GM21423 (cell line): Measurements from ENCODE around the gene CREBBP.

Experiments
- ATAC-seq: cut with Tn5 transposase; IDR thresholded peaks from one replicate; pipeline ENCODE4 v1.9.1; 2021; ENCODE audit warnings: mild to moderate bottlenecking, moderate library complexity; ENCODE audit not compliant: unreplicated experiment

The CREBBP gene

GRCh38 chr16:3769942-3770341 is 110.6 kb downstream of the CREBBP start:
- no peak for ATAC-seq

DNA sequence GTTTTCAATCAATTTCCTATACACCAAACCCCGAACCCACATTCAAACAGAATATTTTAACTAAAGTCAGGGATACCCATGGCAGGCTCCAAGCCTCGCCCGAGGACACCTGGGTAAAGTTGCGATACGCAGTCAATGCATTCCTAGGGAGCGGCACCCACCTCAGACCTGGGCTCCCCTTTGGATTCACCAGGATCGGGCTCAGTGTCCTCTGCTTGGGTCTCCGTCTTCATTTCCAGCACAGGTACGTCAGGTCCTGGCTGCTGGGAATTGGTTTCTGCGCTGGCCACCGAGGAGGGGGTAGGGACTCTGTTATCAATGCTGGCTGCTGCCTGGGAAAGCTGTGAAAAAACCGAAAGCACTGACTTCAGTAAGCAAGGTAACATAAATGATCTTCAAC is 111.5 kb downstream of the CREBBP start:
- ATAC-seq, result no peak

DNA sequence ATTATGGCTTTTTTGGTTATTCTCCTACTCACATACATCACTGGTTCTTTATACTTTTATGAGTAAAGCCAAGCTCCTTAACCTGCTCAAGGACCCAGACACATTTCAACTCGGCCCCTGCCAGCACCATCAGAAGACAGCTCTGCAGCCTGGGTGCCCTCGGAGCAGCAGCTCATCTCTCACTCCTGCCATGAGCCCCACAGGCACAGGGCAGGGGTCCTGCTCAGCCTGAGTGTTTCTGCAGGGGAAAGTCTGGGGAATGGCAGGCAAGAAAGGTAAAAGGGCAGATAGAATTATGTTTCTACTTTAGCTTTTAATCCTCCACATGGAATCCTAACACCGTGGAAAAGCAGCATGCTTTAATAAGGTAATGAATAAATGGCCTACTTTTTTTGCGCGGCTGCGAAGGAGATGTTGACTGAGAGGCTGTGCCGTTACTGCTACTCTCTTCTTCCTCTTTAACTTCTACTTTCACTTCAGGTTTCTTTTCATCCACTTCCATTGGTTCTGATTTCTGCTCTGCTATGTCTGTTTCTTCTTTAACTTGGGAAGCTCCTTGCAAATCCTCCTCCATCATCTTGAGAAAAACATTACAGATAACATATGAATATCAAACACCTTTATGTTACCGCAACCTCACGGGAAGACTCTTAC is 113.1 kb downstream of the CREBBP start:
- ATAC-seq, result no peak

- ATAC-seq, result no peak
These were observed 114.3 kb downstream of the CREBBP start for GRCh38 chr16:3766177-3766576.

DNA sequence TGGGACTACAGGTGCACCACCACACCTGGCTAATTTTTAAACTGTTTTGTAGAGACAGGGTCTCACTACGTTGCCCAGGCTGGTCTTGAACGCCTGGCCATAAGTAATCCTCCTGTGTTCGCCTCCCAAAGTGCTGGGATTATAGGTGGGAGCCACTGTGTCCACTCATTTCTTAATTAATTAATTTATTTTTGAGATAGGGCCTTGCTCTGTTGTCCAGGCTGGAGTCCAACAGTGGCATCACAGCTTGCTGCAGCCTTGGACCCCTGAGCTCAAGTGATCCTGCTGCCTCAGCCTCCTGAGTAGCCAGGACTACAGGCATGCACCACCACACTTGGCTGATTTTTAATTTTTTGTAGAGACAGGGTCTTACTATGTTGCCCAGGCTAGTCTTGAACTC is 116.1 kb downstream of the CREBBP start:
- ATAC-seq, result no peak

DNA sequence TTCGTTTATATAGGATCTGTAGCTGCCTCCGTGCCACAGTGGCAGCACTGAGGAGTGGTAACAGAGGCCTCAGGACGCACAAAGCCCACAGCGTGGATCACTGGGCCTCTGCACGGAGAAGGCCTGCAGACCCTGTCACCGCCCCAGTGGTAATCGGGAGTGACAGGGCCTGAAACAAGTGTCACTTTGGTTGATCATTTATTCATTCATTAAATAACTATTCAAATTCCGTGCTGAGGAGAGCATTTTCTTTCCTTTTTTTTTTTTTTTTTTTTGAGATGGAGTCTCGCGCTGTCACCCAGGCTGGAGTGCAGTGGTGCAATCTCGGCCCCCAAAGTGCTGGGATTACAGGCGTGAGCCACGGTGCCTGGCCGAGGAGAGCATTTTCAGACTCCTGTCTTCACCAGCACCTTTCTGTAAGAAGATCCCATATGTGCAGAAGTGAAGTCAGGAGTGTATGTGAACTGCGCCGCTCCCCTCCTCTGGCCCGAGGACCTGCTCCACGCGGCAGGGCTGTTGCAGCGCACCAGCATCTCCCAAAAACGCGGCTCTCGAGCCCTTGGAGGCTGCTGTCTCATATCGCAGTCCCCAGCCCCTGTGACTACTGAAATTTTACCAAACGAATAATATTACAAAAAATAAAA is 118.3 kb downstream of the CREBBP start:
- ATAC-seq, result no peak

GRCh38 chr16:3761375-3762106 is 119.0 kb downstream of the CREBBP start:
- ATAC-seq, result no peak

DNA sequence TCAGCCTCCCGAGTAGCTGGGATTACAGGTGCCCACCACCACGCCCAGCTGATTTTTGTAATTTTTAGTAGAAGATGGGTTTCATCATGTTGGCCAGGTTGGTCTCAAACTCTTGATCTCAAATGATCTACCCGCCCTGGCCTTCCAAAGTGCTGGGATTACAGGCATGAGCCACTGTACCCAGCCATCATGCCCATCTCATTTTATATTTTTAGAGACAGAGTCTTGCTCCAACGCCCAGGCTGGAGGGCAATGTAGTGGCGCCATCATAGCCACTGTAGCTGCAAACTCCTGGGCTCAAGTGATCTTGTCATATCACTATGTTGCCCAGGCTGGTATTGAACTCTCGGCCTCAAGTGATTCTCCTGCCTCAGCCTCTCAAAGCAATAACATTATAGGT is 120.0 kb downstream of the CREBBP start:
- ATAC-seq, result no peak

- ATAC-seq, result no peak
These were observed 120.8 kb downstream of the CREBBP start for GRCh38 chr16:3759736-3760135.

DNA sequence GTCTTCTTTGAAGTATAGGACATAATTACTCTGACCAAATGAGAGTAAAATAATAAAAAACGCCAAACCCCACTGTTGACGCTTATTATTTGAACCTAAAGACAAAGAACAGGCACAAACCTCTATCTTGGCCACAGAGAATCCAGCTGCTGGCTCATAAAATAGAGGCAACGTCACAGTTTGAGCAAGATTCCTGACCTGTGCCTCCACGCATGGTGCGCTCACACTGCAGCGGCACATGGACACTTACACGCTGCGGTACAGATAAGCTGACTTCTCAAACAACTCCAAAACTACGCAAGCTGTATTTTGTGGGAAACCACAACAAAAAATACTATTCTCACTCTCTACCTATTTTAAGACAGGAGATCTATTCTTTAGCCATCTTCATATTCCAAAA is 124.4 kb downstream of the CREBBP start:
- no peak for ATAC-seq

DNA sequence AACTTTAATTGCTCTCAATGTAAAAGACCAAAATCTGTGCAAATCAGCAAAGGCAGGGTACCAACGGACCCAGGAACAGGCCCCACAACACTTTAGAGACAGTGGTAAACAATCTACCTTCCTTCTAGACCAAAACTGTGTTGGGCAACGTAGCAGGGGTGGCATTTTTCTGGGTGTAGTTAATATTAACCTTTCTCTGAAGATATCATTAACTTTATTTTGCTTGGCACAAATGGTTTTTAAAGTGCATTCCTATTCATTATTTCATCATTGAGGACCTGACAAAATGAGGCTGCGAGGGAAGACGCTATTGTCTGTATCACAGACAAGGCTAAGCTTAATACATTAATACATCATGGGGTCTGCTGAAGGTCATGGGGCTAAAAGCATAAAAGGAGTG is 125.3 kb downstream of the CREBBP start:
- no peak for ATAC-seq

DNA sequence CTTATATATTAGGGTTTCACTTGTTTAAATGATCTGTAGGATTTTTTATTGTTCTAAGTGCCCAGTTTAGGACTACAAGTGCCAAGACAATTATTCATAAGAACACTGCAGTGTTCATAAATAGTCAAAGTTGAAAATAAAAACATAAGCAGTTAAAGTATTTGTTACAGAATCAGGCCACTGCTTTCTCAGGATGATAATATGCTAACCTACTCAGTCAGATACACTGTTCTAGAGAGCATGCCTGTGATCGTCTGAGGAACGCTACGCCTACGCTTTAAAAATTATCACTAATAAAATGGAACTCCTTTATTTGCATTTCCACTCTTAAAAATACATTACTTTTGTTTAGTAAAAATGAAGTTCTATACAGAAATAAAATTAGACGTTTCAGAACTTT is 125.7 kb downstream of the CREBBP start:
- no peak for ATAC-seq

- ATAC-seq, result no peak
These were observed 126.3 kb downstream of the CREBBP start for GRCh38 chr16:3754081-3754703.

DNA sequence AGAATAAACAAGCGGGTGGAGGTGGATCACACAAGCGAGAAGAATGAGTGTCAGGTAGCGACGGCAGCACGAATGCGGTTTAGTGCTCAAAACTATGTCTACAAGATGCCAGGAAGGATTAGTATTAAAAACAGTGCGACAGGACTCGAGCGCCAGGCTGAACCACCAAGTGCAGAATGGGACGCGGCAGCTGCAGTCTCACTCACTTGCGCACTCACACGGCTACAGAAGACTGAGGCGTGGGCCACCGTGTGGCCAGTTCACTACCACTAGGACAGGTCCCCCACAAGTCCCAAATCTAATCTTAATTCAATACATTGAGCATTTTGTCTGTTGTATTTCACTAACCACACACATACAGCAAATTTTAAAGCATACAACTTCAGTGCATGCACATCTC is 127.5 kb downstream of the CREBBP start:
- ATAC-seq, result no peak

- ATAC-seq, result no peak
These were observed 128.6 kb downstream of the CREBBP start for GRCh38 chr16:3751878-3752277.

DNA sequence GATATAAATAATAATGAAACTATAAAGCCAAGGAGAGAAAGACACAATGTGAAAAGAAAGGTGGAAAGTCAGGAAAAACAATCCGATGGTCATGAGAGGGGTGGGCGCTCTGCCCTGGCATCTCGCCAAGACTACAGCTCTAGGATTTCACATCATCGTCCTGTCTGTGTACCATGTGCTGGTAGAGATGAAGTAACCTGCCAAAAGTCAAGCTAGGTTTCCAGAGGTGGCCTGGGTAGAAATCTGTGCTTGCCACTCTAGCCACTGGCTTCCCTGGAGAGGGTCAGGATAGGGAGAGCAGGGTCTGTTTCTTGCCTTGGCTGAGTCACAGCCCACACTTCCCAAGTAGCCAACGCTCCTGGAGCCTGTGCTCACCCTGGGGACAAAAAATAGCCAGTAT is 132.2 kb downstream of the CREBBP start:
- ATAC-seq, result no peak

DNA sequence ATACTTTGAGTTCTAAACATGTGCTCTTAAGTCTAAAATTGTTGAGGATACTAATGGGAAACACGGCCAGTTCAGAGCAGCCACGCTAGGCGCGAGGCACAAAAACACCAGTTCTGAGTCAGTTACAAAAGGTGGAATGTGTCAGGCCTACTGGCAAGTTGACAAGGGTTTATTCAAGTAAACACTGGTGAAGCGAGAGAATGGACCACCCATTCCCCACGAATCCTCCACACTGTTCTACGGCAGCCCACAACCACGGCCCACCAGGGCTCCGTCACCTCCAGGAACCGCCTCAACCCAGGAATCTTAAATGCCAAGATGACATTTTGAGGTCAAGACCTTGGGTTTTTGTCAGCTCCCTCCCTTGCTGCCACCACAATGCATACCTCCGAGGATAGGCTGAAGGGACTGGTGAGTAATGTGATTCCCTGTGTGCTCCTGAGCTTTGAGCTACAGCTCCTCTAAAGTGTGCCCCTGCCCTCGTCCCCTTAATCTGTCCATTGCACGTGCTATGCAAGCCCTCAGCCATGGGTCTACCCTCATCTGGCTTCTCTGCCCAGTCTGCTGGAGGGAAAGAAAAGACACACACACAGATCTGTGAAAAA is 134.7 kb downstream of the CREBBP start:
- ATAC-seq, result no peak

DNA sequence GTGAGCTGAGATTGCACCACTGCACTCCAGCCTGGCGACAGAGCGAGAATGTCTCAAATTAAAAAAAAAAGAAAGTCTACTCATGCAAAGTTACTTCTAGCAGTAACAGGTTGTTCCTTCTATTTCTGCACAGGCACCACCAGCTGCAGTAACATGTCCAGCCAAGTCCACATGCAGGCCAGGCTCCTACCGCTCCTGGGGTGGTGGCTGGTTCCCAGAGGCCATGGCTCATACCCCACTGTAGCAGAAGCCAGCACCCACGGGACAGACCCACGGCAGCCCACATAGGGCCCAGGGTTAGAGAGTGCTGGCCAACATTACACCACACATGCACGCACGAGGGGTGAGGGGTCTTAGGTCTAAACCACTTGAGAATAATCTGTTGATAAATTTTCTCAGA is 136.5 kb downstream of the CREBBP start:
- ATAC-seq, result no peak

DNA sequence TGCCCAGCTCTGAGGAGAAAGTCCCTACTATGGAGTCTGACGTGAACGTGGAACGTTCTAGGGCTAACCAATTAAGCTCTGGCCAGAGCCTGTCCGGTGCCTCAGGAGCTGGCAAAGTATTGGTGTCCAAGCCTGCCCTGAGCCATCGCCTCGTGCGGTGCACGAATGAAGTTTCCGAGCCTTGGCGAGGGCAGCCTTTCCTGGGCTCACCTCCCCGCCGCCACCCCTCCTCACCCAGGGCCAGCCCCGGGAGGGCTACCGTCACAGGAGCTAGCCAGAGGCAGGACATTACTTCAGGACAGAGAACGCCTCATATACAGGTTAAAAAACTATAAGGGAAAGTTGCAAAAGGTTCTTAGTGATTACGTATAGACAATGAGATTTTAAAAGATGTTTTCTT is 139.6 kb downstream of the CREBBP start:
- ATAC-seq, result no peak

DNA sequence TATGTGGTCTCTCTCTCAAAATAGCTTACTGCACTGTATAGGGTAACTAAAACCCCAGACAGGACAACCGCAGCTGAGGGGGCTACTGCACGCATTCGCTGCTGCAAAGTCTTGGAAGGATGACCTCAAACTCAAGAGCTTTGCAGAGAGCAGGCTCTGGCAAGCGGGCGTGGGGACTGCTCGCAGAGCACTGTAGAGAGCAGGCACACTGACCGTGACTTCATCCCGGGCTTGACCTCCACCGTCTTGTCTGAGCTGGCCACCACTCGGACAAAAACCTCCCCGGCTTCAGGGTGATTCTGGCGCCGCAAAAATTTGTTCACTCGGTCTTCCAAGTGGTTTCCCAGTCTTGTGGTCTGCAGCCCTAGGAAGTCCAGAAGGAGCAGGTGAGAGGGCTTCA is 140.3 kb downstream of the CREBBP start:
- ATAC-seq, result no peak

DNA sequence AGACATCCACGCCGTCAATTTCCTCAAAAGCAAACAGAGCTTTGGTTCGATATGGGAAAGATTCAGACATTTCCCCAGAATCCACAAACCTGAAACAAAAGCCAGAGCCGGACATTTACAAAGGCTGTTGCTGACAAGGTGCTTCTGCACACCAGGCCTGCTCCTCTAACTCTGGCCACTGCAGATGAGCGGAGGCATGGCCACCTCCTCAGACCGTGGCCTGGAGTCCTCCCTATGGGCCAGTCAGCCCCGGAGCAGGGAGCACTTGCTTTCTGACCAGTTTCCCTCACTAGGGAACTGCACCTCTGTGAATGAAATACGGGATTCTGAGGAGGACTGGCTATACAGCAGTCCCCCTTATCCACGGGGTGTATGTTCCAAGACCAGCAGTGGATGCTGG is 140.9 kb downstream of the CREBBP start:
- ATAC-seq, result no peak
